MCF 10A (cell line): ENCODE data around the gene PCDHB16. TPM values are rescaled to one million over a fixed set of nuclear protein-coding genes. Genes with fewer than 3 reads are reported as not detected.
A peak's percentile ranks its signal among the peaks of the same experiment; 100 is the strongest.
"Not testable (repeated sequence)": the region's sequence is repeated elsewhere in the genome, so short reads cannot be mapped to it uniquely, and the experiment has no call there.

Experiments used
- BruUV-seq: library from RNA; stranded (reverse); fragments of 400-500 nt; replicated peaks from 2 replicates; lab custom pipeline; 2021; lab: Mats Ljungman, UMichigan
- CTCF ChIA-PET: fragments of 300-600 bp; sonication (Branson Sonifier 250); formaldehyde crosslinking; extraction: SDS; loops from one replicate; lab custom pipeline; 2021; ENCODE audit warnings: antibody characterized with exemption, inconsistent platforms; lab: Yijun Ruan, JAX
- POLR2A ChIA-PET: fragments of 300-600, 350-650 bp; sonication (Branson Sonifier 250); formaldehyde crosslinking; extraction: SDS; loops from one replicate; lab custom pipeline; 2020; ENCODE audit warnings: antibody characterized with exemption, inconsistent platforms; lab: Yijun Ruan, JAX
- DNase-seq: peaks from one replicate; pipeline ENCODE4 v3.0.0-alpha.2; 2018; ENCODE audit not compliant: unreplicated experiment
- H3K27ac Mint-ChIP-seq: one replicate; pipeline ENCODE4 v1.8.0; 2022; ENCODE audit warnings: mild to moderate bottlenecking, low read depth, mixed read lengths; ENCODE audit not compliant: unreplicated experiment
- H3K27me3 Mint-ChIP-seq: one replicate; pipeline ENCODE4 v1.8.0; 2022; ENCODE audit warnings: mixed read lengths; ENCODE audit not compliant: insufficient read depth, unreplicated experiment
- H3K36me3 Mint-ChIP-seq: one replicate; pipeline ENCODE4 v1.8.0; 2022; ENCODE audit warnings: mild to moderate bottlenecking, moderate library complexity, mixed read lengths; ENCODE audit not compliant: insufficient read depth, unreplicated experiment
- H3K4me1 Mint-ChIP-seq: one replicate; pipeline ENCODE4 v1.8.0; 2022; ENCODE audit warnings: mixed read lengths; ENCODE audit not compliant: insufficient read depth, unreplicated experiment
- H3K4me3 Mint-ChIP-seq: one replicate; pipeline ENCODE4 v1.8.0; 2022; ENCODE audit warnings: mild to moderate bottlenecking, moderate library complexity, mixed read lengths; ENCODE audit not compliant: unreplicated experiment
- H3K9me3 Mint-ChIP-seq: one replicate; pipeline ENCODE4 v1.8.0; 2022; ENCODE audit warnings: mixed read lengths; ENCODE audit not compliant: unreplicated experiment
- CTCF ChIP-seq: fragments of 200-600 bp; IDR thresholded peaks from one replicate; pipeline ENCODE4 v1.8.0; 2022; ENCODE audit warnings: antibody characterized with exemption, mild to moderate bottlenecking; ENCODE audit not compliant: unreplicated experiment
- intact Hi-C: fragments of 100-400 bp; cut with micrococcal nuclease; formaldehyde crosslinking; loops from 2 replicates; pipeline ENCODE4 v1.14.1; 2022
- total RNA-seq: library from RNA; stranded (reverse); gene quantifications from 2 replicates; pipeline ENCODE4 v1.2.3, GENCODE V29; 2022

PCDHB16 gene
- total RNA-seq, 1 experiment from 2014 or later = 1.8 TPM

GRCh38 chr5:141155540-141156374 is 26.4 kb upstream of the PCDHB16 start:
- CTCF ChIA-PET = interaction anchor here (0.7 to 1.6 kb wide), 9 partner anchors 31 to 870 kb away, joined by 3 to 5 read pairs (median 3); partner anchors contain the start of gene PCDHB9
- no TSS peak for BruUV-seq
- H3K9me3 Mint-ChIP-seq = peaks cover 20% of the 10 kb centered on the region

DNA sequence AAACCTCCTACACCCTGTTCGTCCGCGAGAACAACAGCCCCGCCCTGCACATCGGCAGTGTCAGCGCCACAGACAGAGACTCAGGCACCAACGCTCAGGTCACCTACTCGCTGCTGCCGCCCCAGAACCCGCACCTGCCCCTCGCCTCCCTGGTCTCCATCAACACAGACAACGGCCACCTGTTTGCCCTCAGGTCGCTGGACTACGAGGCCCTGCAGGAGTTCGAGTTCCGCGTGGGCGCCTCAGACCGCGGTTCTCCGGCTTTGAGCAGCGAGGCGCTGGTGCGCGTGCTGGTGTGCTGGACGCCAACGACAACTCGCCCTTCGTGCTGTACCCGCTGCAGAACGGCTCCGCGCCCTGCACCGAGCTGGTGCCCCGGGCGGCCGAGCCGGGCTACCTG is 24.8 kb upstream of the PCDHB16 start:
- H3K27ac Mint-ChIP-seq, H3K4me1 Mint-ChIP-seq, H3K27me3 Mint-ChIP-seq, DNase-seq, CTCF ChIA-PET, H3K36me3 Mint-ChIP-seq, BruUV-seq, intact Hi-C loops, H3K4me3 Mint-ChIP-seq: not testable (repeated sequence)
- peaks cover 12% of the 10 kb centered on the region for H3K9me3 Mint-ChIP-seq
- POLR2A ChIA-PET = interaction anchor here (1.1 kb wide), 1 partner anchor 9 kb away, joined by 3 read pairs; no protein-coding TSS in a partner anchor

More at GRCh38 chr5:141155540-141156374, 26.4 kb upstream of the PCDHB16 start:
- DNase-seq = no peak
- H3K4me3 Mint-ChIP-seq = no peak overlapping the region
- peaks cover 5% of the 10 kb centered on the region for H3K36me3 Mint-ChIP-seq
- H3K4me1 Mint-ChIP-seq = no peaks in the 10 kb centered on the region
- intact Hi-C loops = no loop called here
- H3K27ac Mint-ChIP-seq = no peak overlapping the region
- H3K27me3 Mint-ChIP-seq = no peaks in the 10 kb centered on the region
- POLR2A ChIA-PET = interaction anchor here (0.6 kb wide), 2 partner anchors 303 to 349 kb away, joined by 3 read pairs; partner anchors contain the start of gene PCDHA4
- TF ChIP-seq CTCF = peak; percentile 13

DNA sequence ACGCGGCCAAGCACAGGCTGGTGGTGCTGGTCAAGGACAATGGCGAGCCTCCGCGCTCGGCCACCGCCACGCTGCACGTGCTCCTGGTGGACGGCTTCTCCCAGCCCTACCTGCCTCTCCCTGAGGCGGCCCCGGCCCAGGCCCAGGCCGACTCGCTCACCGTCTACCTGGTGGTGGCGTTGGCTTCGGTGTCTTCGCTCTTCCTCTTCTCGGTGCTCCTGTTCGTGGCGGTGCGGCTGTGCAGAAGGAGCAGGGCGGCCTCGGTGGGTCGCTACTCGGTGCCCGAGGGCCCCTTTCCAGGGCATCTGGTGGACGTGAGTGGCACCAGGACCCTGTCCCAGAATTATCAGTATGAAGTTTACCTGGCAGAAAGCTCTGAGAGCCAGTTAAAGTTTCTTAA is 24.3 kb upstream of the PCDHB16 start:
- intact Hi-C loops, DNase-seq, H3K27me3 Mint-ChIP-seq, H3K27ac Mint-ChIP-seq, H3K36me3 Mint-ChIP-seq, H3K4me3 Mint-ChIP-seq, H3K4me1 Mint-ChIP-seq, BruUV-seq, CTCF ChIA-PET: not testable (repeated sequence)
- POLR2A ChIA-PET = interaction anchor here (1.1 kb wide), 1 partner anchor 10 kb away, joined by 3 read pairs; no protein-coding TSS in a partner anchor
- H3K9me3 Mint-ChIP-seq = peaks cover 12% of the 10 kb centered on the region

GRCh38 chr5:141172381-141173204 is 9.6 kb upstream of the PCDHB16 start, which contains the start of gene PCDHB7:
Gene PCDHB7 (plus strand): TSS chr5:141172644. CDS start chr5:141172836, 192 bp downstream.
- Mint-ChIP-seq H3K27ac (peak within 1 kb of the TSS; percentile 7), H3K27me3 (no peaks in the 10 kb centered on the region), H3K36me3 (no peaks in the 10 kb centered on the region), H3K9me3 (peaks cover 24% of the 10 kb centered on the region), H3K4me1 (no peaks in the 10 kb centered on the region), H3K4me3 (peak within 1 kb of the TSS; percentile 51)
- ChIA-PET POLR2A (no interaction called here), CTCF (interaction anchor here (1.0 to 1.3 kb wide), 3 partner anchors 11 to 30 kb away, joined by 3 to 4 read pairs (median 4); partner anchors contain the start of gene PCDHB10)
- TF ChIP-seq CTCF = peak; percentile 59
- DNase-seq = peak; percentile 68
- BruUV-seq = no TSS peak
- intact Hi-C loops = no loop called here

GRCh38 chr5:141174291-141175104 is 7.7 kb upstream of the PCDHB16 start:
- H3K27ac Mint-ChIP-seq, H3K36me3 Mint-ChIP-seq, BruUV-seq, H3K27me3 Mint-ChIP-seq, H3K4me3 Mint-ChIP-seq, intact Hi-C loops, H3K4me1 Mint-ChIP-seq, CTCF ChIA-PET, POLR2A ChIA-PET, DNase-seq: not testable (repeated sequence)
- peaks cover 19% of the 10 kb centered on the region for H3K9me3 Mint-ChIP-seq
